Embryonic facial prominence (tissue), 1 donor: ENCODE results near the gene RRP1B.
"Not testable (repeated sequence)": the region's sequence is repeated elsewhere in the genome, so short reads cannot be mapped to it uniquely, and the experiment has no call there.

ENCODE experiments used
- DNase-seq: peaks from one replicate; pipeline ENCODE4 v3.0.0-alpha.2; 2016; ENCODE audit errors: extremely low spot score

The RRP1B gene

GRCh38 chr21:43640400-43640799 lies 19.0 kb upstream of the RRP1B start:
- no peak for DNase-seq

DNA sequence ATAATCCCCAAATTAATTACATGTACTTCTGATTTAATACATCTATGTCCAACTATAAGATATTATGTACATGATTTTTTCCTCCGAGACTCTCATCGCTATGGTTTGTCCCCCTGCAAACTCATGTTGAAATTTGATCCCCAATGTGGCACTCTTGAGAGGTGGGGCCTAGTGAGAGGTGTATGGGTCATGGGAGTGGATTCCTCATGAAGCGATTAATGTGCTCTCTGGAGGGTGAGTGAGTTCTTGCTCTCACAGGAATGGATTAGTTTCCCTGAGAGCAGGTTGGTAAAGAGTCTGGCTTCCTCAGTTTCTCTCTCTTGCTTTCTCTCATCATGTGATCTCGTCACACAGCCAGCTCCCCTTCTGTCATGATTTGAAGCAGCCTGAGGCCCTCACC lies 16.2 kb upstream of the RRP1B start:
- no peak for DNase-seq

- DNase-seq, result no peak
These were observed 15.3 kb upstream of the RRP1B start for GRCh38 chr21:43644071-43644470.

- no peak for DNase-seq
These were observed 14.8 kb upstream of the RRP1B start for GRCh38 chr21:43644609-43645008.

DNA sequence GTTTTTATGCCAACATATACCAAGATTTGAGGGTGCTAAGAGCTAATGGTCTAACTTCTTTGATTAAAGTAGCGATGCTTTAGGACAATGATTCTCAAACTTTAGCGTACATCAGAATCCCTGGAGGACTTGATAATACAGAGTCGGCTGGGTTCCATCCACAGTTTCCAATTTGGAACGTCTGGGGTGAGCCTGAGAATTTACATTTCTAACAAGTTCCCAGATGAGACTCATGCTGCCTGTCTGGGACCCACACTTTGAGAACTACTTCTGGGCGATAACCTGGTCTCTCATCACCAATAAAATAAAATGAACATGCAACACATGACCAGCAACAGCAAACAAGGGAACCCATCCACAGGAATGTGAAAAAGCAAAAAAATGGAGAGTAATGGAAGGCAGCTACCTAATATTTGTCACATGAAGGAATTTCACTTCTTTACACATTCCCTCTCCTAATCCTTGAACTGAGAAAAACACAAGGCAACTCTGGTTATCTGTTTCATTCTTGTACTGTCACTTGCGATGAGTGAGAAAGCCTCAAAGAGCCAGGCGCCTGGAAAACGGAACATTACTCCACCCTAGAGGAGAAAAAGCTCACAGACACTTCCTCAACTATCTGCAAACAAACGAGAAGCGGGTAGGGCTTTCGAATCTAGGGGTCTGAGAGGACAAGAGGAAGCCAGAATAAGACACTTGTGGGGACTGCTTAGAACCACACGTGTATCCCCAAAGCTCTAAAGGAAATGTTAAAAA lies 14.0 kb upstream of the RRP1B start:
- DNase-seq, result peak; percentile 65

DNA sequence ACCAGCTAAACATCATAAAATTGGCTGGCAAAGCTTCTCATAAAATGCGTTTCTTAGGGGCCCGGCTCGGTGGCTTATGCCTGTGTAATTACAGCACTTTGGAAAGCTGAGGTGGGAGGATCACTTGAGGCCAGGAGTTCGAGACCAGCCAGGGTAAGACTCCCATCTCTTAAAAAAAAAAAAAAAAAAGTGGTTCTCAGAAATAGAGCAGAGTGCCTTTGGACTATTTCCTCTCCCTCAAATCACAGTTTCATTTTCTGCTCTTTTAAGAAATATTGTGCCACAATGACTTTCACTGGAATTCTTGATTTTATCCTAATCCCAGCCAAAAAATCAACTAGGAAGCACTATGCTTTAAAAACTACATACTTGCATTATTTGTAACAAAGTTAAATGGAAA lies 13.4 kb upstream of the RRP1B start:
- no peak for DNase-seq

DNA sequence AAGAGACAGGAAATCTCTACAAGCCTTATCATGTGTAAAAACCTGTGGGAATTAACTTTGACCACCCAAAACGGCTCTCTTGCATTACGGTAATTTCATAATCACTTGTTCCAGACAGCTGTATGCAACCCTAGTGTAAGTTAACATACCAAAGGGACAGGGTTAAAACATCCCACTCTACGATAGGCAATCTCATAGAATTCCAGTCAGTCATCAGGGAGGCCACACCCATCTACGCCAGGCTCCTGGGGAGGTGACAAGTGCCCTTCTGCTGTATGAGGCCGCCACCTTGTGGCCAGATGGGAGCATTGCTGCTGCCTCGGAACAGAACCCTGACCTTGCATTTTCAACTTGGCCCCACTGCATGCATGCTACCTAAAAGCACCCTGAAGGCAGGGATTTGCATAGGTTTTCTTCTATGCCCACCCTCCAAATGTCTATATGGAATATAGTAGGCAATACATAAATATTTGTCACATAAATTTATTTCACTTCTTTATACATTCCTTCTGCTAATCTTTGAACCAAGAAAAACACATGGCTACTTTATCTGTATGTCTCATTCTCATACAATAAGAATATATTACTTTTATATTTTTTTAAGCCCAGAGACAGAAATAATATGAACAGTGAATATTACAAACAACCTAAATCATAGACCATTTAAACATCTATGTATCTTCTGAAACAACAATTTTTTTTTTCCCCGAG lies 12.7 kb upstream of the RRP1B start:
- DNase-seq, result peak; percentile 83

GRCh38 chr21:43648171-43648570 lies 11.2 kb upstream of the RRP1B start:
- DNase-seq, result no peak

GRCh38 chr21:43651926-43652325 lies 7.4 kb upstream of the RRP1B start:
- DNase-seq, result not testable (repeated sequence)

GRCh38 chr21:43652616-43653015 lies 6.7 kb upstream of the RRP1B start:
- DNase-seq, result no peak

DNA sequence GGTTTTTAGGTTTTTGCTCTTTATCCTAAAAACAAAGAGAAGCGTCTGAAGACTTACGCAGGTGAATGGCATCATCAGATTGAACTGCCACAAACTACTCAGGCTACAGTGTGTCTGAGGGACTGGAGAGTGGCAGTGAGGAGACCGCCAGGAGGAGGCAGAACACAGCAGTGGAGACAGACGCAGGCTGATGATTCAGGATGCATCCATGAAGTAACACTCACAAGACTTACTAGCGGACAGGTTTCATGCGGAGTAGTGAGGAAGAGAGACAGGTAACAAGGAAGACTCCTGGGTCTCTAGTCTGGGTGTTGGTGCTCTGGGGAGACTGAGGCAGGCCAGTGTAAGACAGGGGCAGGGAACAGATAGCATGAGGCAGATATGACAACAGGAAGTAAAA lies 5.7 kb upstream of the RRP1B start:
- DNase-seq, result no peak

GRCh38 chr21:43654806-43655489 lies 4.4 kb upstream of the RRP1B start:
- no peak for DNase-seq

- DNase-seq, result no peak
These were observed 1.8 kb upstream of the RRP1B start for GRCh38 chr21:43657355-43658087.

- DNase-seq, result no peak
These were observed 1.1 kb upstream of the RRP1B start for GRCh38 chr21:43658088-43658741.

DNA sequence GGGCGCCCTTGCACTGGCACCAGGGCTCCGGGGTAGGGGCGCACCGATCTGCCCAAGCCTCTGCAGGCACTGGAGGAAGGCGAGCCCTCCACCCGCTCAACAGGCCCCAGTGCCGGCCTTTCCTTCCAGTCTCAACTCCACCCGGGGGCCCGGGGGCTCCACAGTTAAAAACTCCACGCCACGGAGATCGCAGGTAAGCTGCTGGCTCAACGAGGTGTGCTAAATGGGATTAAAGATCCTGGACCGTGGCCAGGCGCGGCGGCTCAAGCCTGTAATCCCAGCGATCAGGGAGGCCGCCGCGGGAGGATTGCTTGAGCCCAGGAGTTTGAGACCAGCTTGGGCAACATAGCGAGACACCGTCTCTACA lies 608 bp upstream of the RRP1B start:
- no peak for DNase-seq

DNA sequence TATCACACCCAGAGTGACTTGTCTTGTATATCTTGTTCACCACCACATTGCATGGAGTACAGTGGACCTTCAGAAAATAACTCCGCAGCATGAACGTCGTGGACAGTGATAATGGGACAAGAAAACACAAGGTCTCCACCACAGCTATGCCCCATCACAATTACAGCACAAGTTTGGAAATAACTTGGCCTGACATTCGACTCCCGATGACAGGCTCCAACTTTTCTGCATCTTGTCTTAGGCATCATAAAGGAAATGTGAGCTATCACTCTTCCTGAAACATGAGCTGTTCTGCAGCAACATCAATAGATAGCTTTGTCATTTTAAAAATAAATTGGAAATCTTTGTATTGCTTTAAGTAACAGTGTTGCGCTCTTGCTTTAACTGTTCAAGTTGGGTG lies 2.9 kb downstream of the RRP1B start:
- no peak for DNase-seq

- no peak for DNase-seq
These were observed 3.7 kb downstream of the RRP1B start for GRCh38 chr21:43663033-43663432.

DNA sequence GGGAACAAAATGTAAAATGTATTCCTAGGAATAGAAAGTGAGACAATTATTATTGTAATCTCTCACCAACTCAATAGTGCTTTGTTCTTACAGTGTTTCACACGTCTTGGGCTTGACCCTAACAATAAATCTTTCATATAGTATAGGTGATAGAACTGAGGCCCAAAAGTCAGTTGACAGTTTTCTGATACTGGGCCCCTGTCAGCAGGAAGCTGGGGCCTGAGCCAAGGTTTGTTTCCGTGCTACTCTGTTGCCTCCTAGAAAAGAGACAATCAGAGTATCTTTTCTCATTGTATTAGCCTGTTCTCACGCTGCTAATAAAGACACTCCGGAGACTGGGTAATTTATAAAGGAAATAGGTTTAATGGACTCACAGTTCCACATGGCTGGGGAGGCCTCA lies 5.0 kb downstream of the RRP1B start:
- no peak for DNase-seq

DNA sequence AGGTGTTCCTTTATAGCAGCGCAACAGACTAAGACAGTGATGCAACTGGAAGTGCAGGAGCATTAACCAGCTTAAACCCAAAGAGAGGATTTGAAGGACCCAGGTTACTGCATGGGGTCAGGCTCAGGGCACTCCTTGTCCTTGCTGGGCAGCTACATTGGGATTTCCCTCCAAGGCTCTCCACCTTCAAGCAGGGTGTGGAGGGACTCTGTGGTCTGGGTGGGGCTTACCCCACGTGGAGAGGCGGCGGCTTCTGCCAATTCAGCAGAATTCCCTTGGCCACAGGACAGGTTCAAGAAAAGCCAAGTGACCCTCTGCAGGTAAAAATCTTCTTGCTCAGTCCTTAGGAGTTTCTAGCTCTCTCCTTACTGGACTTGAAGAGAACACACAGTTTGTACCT lies 6.5 kb downstream of the RRP1B start:
- DNase-seq, result no peak

GRCh38 chr21:43667191-43667904 lies 8.0 kb downstream of the RRP1B start:
- DNase-seq, result no peak
